ENCODE measurements around the gene ZNF441.
"Not testable (repeated sequence)": the region's sequence is repeated elsewhere in the genome, so short reads cannot be mapped to it uniquely, and the experiment has no call there.

ZNF441 gene

DNA sequence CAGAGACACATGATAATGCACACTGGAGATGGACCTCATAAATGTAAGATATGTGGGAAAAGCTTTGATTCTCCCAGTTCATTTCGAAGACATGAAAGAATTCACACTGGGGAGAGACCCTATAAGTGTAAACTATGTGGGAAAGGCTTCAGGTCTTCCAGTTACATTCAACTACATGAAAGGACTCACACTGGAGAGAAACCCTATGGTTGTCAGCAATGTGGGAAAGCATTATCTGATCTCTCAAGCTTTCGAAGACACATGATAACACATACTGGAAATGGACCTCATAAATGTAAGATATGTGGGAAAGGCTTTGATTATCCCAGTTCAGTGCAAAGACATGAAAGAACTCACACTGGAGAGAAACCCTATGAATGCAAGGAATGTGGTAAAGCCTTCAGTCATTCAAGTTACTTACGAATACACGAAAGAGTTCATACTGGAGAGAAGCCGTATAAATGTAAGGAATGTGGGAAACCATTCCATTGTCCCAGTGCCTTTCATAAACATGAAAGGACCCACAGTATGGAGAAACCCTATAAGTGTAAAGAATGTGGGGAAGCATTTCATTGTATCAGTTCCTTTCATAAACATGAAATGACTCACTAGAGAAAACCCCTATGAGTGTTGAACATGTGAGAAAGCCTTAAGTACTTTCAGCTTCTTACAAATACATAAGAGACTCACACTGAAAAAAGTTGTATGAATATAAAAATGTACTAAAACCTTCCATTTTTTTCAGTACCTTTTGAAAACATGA lies 14.7 kb downstream of the ZNF441 start:
- no peak for DNase-seq

DNA sequence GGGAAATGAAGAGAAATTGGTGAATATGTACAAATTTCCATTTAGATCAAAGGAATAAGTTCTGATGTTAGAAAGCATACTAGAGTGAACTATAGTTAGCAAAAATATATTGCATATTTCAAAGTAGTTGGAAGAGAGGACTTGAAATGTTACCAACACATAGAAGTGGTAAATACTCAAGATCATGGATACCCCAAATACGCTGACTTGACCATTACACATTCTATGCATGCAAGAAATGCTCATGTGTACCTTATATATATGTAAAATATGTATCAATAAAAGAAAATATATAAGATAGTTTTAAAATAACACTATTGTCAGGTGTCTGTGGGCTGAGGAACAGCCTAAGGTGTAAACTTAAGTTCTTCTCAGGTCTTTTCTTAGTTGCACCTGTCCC lies 17.0 kb downstream of the ZNF441 start:
- DNase-seq, result no peak

DNA sequence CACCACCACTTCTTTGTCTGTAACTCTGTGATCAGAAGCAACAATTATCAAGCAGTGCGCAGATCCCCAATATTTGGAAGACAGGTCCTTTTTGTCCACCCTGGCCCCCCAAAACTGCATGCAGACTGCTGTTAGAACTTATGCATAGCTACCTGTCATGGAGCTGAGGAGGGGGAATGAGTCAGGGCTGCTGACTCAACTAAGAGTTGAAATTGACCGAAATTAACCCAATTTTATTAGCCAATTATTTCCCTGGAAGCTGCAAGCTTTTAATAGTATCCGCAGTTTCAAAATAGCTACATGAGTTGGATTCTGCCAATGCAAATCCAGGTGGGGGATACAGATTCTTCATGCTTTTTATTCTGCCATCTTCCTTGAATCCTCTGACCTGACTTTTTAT lies 17.6 kb downstream of the ZNF441 start:
- no peak for DNase-seq

DNA sequence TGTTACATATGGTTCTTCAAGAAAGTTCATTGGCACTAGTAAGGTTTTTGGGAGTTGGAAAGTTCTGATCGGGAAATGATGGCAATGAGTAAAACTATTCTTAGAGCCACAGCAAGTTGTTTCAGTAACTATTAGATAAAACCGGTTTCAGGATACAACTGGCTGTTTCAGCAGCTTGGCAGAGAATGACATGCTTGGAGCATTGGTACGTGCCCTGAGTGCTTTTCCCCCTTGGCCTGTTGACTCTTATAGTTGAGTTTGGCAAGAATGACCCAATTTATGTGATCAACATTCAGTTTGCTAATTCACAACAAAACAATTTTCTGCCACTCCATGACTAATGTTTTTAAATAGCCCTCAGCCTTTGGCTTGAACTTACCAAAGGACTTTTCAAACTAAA lies 20.7 kb downstream of the ZNF441 start:
- no peak for DNase-seq

DNA sequence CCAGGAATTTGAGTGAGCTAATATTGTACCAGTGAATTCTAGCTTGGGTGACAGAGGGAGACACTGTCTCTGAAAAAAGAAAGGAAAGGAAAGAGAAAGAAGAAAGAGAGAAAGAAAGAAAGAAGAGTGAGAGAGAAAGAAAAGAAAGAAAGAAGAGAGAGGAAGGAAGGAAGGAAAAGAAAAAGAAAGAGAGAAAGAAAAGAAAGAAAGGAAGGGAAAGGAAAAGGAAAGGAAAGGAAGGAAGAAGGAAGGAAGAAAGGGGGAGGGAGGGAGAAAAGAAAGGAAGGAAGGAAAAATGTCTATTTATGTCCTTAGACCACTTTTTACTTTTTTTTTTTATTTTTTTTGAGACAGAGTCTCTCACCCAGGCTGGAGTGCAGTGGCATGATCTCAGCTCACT lies 26.1 kb downstream of the ZNF441 start:
- DNase-seq, result no peak

DNA sequence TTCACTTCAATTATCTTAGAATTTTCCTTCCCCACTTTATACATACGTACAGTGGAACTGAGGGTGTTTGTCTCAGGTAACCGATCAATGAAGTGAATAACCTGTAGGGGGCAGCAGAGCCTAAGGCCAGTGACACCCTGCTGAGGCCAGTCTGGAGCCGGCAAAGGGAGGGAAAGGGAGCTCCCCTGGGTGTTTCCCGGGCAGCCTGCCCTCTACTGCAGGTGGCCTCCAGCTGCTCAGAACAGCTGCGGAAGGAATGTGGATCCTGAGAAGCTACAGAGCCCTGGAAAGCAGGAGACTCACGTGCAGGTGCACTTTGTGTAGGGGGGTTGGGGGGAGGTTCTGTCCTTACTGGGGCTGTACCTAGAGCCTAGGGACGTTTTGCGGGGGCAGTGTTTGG lies 30.7 kb downstream of the ZNF441 start:
- DNase-seq, result peak; percentile 86

DNA sequence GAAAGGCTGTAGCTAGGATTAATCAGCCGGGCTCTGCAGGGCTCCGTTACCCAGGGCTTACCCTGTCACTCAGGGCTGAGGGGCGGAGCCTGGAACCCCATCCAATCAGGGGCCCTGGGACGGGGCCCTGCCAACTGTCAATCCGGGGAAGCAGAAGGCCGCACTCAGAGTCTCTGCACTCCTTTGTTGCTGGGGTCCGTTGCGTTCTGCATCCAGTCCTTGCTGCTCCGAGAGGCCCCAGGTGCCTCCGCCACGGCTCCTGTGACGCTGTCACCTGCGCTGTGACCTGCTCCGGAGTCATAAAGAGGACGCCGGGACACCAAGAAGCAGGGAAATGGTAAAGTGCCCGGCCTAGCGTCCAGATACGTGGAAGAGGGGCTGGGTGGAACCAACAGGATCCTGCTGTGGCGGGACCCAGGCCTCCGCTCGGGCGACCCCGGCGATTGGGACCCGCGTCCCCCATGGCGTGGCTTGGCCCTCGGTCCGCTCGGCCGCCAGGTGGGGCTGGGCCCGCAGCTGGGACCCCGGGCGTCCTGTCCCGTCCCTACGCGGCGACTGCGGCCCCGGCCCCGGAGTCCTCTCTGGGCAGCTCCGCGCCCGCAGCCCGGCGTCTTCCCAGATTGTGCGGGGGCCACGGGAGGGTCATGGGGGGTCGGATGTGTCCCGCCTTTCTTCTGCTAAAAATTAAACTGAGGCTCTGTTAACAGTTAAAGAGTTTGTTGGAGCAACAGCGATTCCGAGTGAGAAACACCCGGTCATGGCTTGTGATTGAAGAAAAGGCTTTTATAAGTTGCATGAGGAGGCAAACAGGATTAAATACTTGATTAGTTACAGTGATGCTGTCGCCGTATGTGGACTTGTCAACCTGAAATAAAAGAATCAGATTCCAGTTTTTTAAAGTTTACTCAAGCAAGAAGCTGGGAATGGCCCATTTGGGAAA lies 31.9 kb downstream of the ZNF441 start, which contains the start of gene ZNF491:
ZNF491 (plus strand) TSS at position 133 of the 940 bp plus-strand sequence. CDS start 7,431 bp downstream, outside the sequence.
- peak; percentile 73 for DNase-seq

DNA sequence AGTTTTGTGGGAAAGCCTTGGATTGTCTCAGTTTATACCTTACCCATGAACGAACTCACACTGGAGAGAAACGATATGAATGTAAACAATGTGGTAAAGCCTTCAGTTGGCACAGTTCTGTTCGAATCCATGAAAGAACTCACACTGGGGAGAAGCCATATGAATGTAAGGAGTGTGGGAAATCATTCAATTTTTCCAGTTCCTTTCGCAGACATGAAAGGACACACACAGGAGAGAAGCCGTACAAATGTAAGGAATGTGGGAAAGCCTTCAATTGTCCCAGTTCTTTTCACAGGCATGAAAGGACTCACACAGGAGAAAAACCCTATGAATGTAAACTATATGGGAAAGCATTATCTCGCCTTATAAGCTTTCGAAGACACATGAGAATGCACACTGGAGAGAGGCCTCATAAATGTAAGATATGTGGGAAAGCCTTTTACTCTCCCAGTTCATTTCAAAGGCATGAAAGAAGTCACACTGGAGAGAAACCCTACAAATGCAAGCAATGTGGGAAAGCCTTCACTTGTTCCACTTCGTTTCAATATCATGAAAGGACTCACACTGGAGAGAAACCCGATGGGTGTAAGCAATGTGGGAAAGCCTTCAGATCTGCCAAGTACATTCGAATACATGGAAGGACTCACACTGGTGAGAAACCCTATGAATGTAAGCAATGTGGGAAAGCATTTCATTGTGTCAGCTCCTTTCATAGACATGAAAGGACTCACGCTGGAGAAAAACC lies 39.7 kb downstream of the ZNF441 start:
- no peak for DNase-seq

DNA sequence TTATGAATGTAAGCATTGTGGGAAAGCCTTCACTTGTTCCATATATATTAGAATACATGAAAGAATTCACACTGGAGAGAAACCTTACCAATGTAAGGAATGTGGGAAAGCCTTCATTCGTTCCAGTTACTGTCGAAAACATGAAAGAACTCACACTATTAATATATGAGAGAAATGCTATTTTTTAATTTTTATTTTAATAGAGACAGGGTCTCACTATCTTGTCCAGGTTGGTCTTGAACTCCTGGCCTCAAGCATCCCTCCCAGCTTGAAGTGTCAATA lies 40.2 kb downstream of the ZNF441 start:
- no peak for DNase-seq

DNA sequence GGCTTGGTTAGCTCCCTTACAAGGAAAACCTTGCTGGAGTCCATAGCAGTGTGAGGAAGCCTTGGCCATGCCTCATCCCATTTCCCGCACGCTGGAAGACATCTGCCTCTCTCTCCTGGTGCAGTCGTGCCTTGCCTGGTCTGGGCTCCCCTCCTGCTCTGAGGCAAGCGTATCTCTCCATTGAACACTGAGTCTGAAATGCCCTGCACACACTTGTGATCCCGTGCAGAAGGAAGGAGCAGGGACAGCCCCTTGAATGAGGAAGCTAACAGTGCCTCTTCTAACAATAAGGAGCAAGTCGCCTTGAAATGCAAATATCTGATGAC lies 46.9 kb downstream of the ZNF441 start:
- DNase-seq, result no peak

DNA sequence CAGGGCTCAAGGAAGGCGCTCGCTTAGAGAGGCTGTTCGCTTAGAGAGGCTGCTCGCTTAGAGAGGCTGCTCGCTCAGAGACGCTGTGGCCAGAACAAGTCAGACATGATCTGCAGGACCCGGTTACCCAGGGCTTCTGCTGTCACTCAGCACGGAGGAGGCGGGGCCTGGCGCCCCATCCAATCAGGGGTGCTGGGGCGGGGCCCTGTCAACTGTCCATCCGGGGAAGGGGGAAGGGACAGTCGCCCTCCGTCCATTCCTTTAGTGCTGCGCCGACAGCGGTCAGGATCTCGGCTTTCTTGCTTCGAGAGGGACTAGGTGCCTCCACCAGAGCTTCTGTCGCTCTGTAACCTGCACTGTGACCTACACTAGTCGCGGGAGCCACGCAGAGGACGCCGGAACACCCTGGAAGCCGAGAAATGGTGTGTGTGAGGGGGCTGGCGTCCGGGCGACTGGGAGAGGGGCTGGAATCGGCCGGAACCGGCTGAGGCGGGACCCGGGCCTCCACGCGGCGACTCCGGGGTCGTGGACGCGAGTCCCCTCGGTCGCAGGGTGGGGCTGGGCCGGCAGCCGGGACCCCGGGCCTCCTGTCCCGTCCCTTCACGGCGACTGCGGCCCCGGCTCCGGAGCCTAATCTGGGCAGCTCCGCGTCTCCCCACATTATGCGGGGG lies 47.4 kb downstream of the ZNF441 start, which contains the start of gene ZNF440:
ZNF440 (plus strand) TSS at position 245 of the 671 bp plus-strand sequence; CDS start at position 420, 175 bp downstream.
- peak; percentile 92 for DNase-seq

DNA sequence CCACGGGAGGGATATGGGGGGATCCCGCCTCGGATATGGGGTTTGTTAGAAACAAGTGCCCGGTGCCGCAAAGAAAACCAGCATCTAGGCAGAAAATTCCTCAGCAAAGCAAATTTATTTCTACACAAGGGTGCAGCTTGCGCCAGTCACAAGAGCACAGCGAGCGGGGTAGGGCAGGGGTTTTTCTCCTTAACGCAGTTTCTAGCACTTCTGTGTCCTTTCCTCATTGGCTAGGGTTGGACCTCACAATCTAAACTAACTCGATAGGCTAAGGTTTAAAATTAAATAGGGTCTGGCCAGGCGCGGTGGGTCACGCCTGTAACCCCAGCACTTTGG lies 47.9 kb downstream of the ZNF441 start:
- DNase-seq, result no peak

DNA sequence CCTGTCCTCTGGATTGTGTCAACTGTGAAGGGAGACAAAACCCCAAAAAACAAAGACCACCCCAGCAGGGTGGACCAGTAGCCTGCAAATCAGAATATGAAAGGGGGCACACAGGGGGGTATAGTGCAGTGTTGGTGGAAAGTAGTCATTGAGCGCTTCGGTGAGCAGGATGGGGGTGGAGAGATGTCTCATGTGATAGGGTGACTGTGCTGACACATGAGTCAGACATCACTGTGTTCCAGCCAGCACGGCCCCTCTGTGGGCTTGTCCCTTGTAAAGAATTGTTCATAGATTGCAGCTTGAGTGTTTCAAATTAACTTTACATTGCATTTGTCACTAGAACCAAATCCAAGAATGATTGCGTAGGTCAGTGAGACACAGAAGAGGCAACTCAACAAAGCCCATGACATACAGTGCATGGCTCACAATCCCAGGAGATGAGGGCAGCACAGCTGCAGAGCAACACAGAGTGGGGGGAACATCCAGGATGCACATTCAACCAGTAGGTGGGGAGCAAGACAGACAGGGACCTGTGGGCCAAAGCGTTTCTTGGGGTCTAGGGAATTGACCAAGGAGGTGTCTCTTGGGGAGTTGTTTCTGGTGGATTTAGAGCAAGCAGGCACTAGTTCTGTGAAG lies 54.8 kb downstream of the ZNF441 start:
- DNase-seq, result no peak

DNA sequence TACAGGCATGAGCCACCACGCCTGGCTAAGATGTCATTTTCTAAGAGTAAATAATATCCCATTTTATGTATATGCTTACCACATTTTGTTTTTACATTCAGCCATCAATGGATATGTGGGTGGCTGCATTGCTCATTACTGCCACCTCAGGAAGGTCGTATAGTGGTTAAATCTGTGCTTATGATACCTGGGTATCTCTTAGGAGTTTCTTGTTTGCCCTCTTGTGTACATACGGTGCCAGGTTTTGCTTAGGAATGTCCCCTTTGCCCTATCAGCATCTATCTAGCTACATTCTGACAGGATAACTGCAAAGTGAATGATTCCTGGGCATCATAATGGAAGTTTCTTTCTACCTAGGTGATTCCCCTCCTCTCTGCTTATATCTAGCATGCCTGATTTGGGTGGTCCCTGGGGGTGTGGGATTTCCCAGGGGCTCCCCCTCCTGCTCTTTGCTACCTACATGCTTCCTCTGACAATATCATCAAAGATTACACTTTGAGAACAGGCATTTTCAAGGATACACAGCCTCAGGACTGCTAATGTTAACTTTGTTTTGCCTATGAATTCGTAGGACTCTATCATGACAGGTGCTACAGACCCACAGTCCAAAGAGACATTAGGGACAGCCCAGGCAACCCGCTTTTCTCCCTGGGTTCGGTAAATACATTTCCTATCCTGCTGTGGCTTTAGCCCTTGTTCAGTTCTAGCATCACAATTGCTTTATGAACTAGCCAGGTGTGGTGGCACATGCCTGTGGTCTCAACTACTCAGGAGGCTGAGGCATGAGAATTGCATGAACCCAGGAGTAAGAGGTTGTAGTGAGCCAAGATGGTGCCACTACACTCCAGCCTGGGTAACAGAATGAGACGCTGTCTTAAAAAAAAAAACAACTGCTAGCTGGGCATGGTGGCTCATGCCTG lies 62.4 kb downstream of the ZNF441 start:
- DNase-seq, result not testable (repeated sequence)

DNA sequence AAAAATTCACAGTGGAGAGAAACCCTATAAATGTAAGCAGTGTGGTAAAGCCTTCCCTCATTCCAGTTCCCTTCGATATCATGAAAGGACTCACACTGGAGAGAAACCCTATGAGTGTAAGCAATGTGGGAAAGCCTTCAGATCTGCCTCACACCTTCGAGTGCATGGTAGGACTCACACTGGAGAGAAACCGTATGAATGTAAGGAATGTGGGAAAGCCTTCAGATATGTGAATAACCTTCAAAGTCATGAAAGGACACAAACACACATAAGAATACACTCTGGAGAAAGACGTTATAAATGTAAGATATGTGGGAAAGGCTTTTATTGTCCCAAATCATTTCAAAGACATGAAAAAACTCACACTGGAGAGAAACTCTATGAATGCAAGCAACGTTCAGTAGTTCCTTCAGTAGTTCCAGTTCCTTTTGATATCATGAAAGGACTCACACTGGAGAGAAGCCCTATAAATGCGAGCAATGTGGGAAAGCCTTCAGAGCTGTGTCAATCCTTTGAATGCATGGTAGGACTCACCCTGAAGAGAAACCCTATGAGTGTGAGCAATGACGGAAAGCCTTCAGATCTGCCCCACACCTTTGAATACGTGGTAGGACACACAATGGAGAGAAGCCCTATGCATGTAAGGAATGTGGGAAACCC lies 65.6 kb downstream of the ZNF441 start:
- no peak for DNase-seq

DNA sequence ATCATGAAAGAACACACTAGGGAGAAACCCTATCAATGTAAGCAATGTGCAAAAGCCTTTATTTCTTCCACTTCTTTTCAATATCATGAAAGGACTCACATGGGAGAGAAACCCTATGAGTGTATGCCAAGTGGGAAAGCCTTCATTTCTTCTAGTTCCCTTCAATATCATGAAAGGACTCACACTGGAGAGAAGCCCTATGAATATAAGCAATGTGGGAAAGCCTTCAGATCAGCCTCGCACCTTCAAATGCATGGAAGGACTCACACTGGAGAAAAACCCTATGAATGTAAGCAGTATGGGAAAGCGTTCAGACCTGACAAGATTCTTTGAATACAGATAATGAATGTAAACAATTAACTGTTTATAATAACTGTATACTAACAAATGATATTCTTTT lies 66.7 kb downstream of the ZNF441 start:
- DNase-seq, result no peak

All from activated CD4-positive, alpha-beta T cell treated with anti-CD3 and anti-CD28 coated beads, Interleukin-2, Interleukin-6, amounts not matched to agents 100 ng/mL and 50 ng/mL, durations not matched to agents 16 hours and 8 hours (primary cell).